ENCODE measurements around the gene BAAT.

DNA sequence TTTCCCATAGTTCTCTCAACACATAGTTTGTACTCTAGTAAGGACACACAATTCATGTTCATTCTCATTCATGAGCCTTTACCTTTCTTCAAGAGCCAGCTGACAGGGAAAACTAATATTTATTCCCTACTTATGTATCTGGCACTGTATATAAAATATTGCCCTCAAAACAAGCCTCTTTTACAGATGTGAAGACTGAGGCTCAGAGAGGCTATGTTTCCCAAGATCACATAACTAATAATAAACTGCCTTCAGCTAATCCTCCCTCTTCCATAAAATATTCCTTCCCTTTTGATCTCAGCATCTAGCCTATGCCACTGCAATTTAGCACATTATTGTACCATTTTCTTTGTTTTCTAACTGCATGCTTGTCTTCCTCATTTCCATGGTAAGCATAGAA lies 32.6 kb upstream of the BAAT start:
- no peak for TF ChIP-seq CTCF (IDR thresholded peaks at IDR 0.05; ENCODE audit: insufficient read depth, low read depth, low read length)
- TF ChIP-seq EZH2 (IDR thresholded peaks at IDR 0.05; ENCODE audit: insufficient read depth, low read length), result no peak

Data from astrocyte (in vitro differentiated cells and primary cell).